WTC11 (cell line): Measurements from ENCODE around the gene RNF10. TPM values are rescaled to one million over a fixed set of nuclear protein-coding genes. Genes with fewer than 3 reads are reported as not detected.

Experiments used
- CREM ChIP-seq: sonication (generic); formaldehyde crosslinking; IDR thresholded peaks from 2 replicates; pipeline ENCODE4 v1.8.1; 2022; ENCODE audit warnings: mild to moderate bottlenecking, missing genetic modification reagents, moderate library complexity
- ETV6 ChIP-seq: sonication (generic); formaldehyde crosslinking; IDR thresholded peaks from 2 replicates; pipeline ENCODE4 v1.8.1; 2022; ENCODE audit warnings: mild to moderate bottlenecking, missing genetic modification reagents
- GABPB1 ChIP-seq: sonication (generic); formaldehyde crosslinking; IDR thresholded peaks from 2 replicates; pipeline ENCODE4 v1.8.1; 2023; ENCODE audit warnings: mild to moderate bottlenecking, missing genetic modification reagents
- KAT7 ChIP-seq: sonication (generic); formaldehyde crosslinking; IDR thresholded peaks from 2 replicates; pipeline ENCODE4 v1.8.1; 2023; ENCODE audit warnings: missing genetic modification reagents, mild to moderate bottlenecking, borderline replicate concordance
- NFE2L1 ChIP-seq: sonication (generic); formaldehyde crosslinking; IDR thresholded peaks from 2 replicates; pipeline ENCODE4 v1.8.1; 2023; ENCODE audit warnings: missing genetic modification reagents
- NR1H2 ChIP-seq: sonication (generic); formaldehyde crosslinking; IDR thresholded peaks from 2 replicates; pipeline ENCODE4 v1.9.0; 2021; ENCODE audit warnings: mild to moderate bottlenecking, moderate library complexity, missing genetic modification reagents
- NR2C2 ChIP-seq: sonication (generic); formaldehyde crosslinking; IDR thresholded peaks from 2 replicates; pipeline ENCODE4 v1.8.0; 2022; ENCODE audit warnings: mild to moderate bottlenecking, missing genetic modification reagents
- OVOL2 ChIP-seq: fragments of 250-450 bp; sonication (Bioruptor Pico); IDR thresholded peaks from 2 replicates; pipeline ENCODE4 v1.9.0; 2021; ENCODE audit warnings: mild to moderate bottlenecking, borderline replicate concordance
- SMAD3 ChIP-seq: sonication (generic); formaldehyde crosslinking; IDR thresholded peaks from 2 replicates; pipeline ENCODE4 v1.8.0; 2022; ENCODE audit warnings: missing genetic modification reagents, mild to moderate bottlenecking, borderline replicate concordance
- SMAD4 ChIP-seq: sonication (generic); formaldehyde crosslinking; IDR thresholded peaks from 2 replicates; pipeline ENCODE4 v1.8.0; 2022; ENCODE audit warnings: mild to moderate bottlenecking, missing genetic modification reagents
- SP1 ChIP-seq: sonication (generic); formaldehyde crosslinking; conservative IDR thresholded peaks from 2 replicates; pipeline ENCODE4 v1.8.1; 2022; ENCODE audit warnings: missing genetic modification reagents
- ZBTB21 ChIP-seq: sonication (generic); formaldehyde crosslinking; IDR thresholded peaks from 2 replicates; pipeline ENCODE4 v1.8.1; 2023; ENCODE audit warnings: mild to moderate bottlenecking, missing genetic modification reagents, borderline replicate concordance
- total RNA-seq: library from RNA; stranded (reverse); gene quantifications from 3 replicates; pipeline ENCODE4 v1.2.3, GENCODE V29; 2021
- TF ChIP-seq, protein P1 (sequence below): sonication (generic); formaldehyde crosslinking; IDR thresholded peaks from 2 replicates; pipeline ENCODE4 v1.8.0; 2023; ENCODE audit warnings: missing genetic modification reagents, mild to moderate bottlenecking, borderline replicate concordance
- TF ChIP-seq, protein P2 (sequence below): sonication (generic); formaldehyde crosslinking; IDR thresholded peaks from 2 replicates; pipeline ENCODE4 v1.8.1; 2023; ENCODE audit warnings: mild to moderate bottlenecking, missing genetic modification reagents, borderline replicate concordance
- TF ChIP-seq, protein P3 (sequence below): fragments of 250-450 bp; sonication (Bioruptor Pico); IDR thresholded peaks from 2 replicates; pipeline ENCODE4 v1.9.0; 2021; ENCODE audit warnings: mild to moderate bottlenecking, borderline replicate concordance
- TF ChIP-seq, protein P4 (sequence below): sonication (generic); formaldehyde crosslinking; conservative IDR thresholded peaks from 2 replicates; pipeline ENCODE4 v1.8.1; 2022; ENCODE audit warnings: mild to moderate bottlenecking, missing genetic modification reagents
- TF ChIP-seq, protein P5 (sequence below): sonication (generic); formaldehyde crosslinking; IDR thresholded peaks from 2 replicates; pipeline ENCODE4 v1.8.1; 2023; ENCODE audit warnings: mild to moderate bottlenecking, missing genetic modification reagents
- TF ChIP-seq, protein P6 (sequence below): sonication (generic); formaldehyde crosslinking; IDR thresholded peaks from 2 replicates; pipeline ENCODE4 v1.8.1; 2023; ENCODE audit warnings: mild to moderate bottlenecking, moderate library complexity, missing genetic modification reagents
- TF ChIP-seq, protein P7 (sequence below): sonication (generic); formaldehyde crosslinking; IDR thresholded peaks from 2 replicates; pipeline ENCODE4 v1.8.0; 2023; ENCODE audit warnings: missing genetic modification reagents
- TF ChIP-seq, protein P8 (sequence below): sonication (generic); formaldehyde crosslinking; IDR thresholded peaks from 2 replicates; pipeline ENCODE4 v1.8.0; 2022; ENCODE audit warnings: mild to moderate bottlenecking, missing genetic modification reagents

The RNF10 gene
- total RNA-seq, 1 experiment from 2014 or later, result 160 TPM

DNA sequence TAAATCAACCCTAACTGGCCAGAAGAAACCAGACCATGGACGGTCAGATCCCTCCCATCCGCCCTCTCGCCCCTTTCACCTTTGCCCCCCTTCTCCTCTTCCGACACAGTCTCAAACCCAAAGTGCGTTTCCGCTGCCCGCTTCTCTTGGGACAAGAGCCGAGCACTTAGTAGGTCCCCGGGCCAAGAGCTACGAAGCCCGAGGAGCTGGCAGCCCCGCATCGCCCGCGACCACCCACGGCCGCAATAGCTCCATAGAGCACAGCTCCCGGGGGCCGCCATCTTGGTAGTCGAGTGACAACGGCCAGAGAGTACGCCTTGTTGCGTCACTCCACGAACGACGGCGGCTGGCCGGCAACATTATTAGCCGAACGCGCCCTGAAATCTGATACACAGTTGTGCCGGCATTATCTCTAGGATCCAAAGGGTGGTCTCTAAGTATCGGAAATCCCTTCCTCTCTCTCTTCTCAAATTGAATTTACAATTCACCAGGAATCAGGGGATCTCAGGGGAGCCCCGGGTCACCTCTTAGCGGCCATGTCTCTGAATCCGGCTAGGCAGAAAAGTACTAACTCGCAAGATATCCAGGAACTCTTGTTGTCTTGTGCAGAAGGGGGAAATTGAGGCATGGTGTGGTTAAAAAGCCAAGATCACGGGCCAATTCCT lies 5.2 kb upstream of the RNF10 start, which contains the start of gene COQ5 (continued):
- TF ChIP-seq, protein P1, sequence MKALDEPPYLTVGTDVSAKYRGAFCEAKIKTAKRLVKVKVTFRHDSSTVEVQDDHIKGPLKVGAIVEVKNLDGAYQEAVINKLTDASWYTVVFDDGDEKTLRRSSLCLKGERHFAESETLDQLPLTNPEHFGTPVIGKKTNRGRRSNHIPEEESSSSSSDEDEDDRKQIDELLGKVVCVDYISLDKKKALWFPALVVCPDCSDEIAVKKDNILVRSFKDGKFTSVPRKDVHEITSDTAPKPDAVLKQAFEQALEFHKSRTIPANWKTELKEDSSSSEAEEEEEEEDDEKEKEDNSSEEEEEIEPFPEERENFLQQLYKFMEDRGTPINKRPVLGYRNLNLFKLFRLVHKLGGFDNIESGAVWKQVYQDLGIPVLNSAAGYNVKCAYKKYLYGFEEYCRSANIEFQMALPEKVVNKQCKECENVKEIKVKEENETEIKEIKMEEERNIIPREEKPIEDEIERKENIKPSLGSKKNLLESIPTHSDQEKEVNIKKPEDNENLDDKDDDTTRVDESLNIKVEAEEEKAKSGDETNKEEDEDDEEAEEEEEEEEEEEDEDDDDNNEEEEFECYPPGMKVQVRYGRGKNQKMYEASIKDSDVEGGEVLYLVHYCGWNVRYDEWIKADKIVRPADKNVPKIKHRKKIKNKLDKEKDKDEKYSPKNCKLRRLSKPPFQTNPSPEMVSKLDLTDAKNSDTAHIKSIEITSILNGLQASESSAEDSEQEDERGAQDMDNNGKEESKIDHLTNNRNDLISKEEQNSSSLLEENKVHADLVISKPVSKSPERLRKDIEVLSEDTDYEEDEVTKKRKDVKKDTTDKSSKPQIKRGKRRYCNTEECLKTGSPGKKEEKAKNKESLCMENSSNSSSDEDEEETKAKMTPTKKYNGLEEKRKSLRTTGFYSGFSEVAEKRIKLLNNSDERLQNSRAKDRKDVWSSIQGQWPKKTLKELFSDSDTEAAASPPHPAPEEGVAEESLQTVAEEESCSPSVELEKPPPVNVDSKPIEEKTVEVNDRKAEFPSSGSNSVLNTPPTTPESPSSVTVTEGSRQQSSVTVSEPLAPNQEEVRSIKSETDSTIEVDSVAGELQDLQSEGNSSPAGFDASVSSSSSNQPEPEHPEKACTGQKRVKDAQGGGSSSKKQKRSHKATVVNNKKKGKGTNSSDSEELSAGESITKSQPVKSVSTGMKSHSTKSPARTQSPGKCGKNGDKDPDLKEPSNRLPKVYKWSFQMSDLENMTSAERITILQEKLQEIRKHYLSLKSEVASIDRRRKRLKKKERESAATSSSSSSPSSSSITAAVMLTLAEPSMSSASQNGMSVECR, result peak; percentile 57; the same call in 1 of the 2 replicates
- TF ChIP-seq, protein P2, sequence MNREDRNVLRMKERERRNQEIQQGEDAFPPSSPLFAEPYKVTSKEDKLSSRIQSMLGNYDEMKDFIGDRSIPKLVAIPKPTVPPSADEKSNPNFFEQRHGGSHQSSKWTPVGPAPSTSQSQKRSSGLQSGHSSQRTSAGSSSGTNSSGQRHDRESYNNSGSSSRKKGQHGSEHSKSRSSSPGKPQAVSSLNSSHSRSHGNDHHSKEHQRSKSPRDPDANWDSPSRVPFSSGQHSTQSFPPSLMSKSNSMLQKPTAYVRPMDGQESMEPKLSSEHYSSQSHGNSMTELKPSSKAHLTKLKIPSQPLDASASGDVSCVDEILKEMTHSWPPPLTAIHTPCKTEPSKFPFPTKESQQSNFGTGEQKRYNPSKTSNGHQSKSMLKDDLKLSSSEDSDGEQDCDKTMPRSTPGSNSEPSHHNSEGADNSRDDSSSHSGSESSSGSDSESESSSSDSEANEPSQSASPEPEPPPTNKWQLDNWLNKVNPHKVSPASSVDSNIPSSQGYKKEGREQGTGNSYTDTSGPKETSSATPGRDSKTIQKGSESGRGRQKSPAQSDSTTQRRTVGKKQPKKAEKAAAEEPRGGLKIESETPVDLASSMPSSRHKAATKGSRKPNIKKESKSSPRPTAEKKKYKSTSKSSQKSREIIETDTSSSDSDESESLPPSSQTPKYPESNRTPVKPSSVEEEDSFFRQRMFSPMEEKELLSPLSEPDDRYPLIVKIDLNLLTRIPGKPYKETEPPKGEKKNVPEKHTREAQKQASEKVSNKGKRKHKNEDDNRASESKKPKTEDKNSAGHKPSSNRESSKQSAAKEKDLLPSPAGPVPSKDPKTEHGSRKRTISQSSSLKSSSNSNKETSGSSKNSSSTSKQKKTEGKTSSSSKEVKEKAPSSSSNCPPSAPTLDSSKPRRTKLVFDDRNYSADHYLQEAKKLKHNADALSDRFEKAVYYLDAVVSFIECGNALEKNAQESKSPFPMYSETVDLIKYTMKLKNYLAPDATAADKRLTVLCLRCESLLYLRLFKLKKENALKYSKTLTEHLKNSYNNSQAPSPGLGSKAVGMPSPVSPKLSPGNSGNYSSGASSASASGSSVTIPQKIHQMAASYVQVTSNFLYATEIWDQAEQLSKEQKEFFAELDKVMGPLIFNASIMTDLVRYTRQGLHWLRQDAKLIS, result no peak
- TF ChIP-seq SP1 (CRISPR knock-in tag) (peak; percentile 73), GABPB1 (CRISPR knock-in tag) (peak; percentile 96), CREM (CRISPR knock-in tag) (peak; percentile 89), SMAD3 (CRISPR knock-in tag) (peak; percentile 58; the same call in 1 of the 2 replicates), NR2C2 (CRISPR knock-in tag) (0 out of 2 replicates have a peak, but pooled peaks have one; percentile 31), ZBTB21 (CRISPR knock-in tag) (peak; percentile 85; the same call in 1 of the 2 replicates), NFE2L1 (no peak), OVOL2 (CRISPR knock-in tag) (no peak), SMAD4 (no peak), NR1H2 (CRISPR knock-in tag) (no peak), ETV6 (CRISPR knock-in tag) (peak; percentile 63), KAT7 (CRISPR knock-in tag) (0 out of 2 replicates have a peak, but pooled peaks have one; percentile 43)
- TF ChIP-seq, protein P3, sequence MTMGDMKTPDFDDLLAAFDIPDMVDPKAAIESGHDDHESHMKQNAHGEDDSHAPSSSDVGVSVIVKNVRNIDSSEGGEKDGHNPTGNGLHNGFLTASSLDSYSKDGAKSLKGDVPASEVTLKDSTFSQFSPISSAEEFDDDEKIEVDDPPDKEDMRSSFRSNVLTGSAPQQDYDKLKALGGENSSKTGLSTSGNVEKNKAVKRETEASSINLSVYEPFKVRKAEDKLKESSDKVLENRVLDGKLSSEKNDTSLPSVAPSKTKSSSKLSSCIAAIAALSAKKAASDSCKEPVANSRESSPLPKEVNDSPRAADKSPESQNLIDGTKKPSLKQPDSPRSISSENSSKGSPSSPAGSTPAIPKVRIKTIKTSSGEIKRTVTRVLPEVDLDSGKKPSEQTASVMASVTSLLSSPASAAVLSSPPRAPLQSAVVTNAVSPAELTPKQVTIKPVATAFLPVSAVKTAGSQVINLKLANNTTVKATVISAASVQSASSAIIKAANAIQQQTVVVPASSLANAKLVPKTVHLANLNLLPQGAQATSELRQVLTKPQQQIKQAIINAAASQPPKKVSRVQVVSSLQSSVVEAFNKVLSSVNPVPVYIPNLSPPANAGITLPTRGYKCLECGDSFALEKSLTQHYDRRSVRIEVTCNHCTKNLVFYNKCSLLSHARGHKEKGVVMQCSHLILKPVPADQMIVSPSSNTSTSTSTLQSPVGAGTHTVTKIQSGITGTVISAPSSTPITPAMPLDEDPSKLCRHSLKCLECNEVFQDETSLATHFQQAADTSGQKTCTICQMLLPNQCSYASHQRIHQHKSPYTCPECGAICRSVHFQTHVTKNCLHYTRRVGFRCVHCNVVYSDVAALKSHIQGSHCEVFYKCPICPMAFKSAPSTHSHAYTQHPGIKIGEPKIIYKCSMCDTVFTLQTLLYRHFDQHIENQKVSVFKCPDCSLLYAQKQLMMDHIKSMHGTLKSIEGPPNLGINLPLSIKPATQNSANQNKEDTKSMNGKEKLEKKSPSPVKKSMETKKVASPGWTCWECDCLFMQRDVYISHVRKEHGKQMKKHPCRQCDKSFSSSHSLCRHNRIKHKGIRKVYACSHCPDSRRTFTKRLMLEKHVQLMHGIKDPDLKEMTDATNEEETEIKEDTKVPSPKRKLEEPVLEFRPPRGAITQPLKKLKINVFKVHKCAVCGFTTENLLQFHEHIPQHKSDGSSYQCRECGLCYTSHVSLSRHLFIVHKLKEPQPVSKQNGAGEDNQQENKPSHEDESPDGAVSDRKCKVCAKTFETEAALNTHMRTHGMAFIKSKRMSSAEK (CRISPR knock-in tag), result no peak
- TF ChIP-seq, protein P4, sequence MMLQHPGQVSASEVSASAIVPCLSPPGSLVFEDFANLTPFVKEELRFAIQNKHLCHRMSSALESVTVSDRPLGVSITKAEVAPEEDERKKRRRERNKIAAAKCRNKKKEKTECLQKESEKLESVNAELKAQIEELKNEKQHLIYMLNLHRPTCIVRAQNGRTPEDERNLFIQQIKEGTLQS, result peak; percentile 83
- TF ChIP-seq, protein P5, sequence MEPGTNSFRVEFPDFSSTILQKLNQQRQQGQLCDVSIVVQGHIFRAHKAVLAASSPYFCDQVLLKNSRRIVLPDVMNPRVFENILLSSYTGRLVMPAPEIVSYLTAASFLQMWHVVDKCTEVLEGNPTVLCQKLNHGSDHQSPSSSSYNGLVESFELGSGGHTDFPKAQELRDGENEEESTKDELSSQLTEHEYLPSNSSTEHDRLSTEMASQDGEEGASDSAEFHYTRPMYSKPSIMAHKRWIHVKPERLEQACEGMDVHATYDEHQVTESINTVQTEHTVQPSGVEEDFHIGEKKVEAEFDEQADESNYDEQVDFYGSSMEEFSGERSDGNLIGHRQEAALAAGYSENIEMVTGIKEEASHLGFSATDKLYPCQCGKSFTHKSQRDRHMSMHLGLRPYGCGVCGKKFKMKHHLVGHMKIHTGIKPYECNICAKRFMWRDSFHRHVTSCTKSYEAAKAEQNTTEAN (CRISPR knock-in tag), result 0 out of 2 replicates have a peak, but pooled peaks have one; percentile 17
- TF ChIP-seq, protein P6, sequence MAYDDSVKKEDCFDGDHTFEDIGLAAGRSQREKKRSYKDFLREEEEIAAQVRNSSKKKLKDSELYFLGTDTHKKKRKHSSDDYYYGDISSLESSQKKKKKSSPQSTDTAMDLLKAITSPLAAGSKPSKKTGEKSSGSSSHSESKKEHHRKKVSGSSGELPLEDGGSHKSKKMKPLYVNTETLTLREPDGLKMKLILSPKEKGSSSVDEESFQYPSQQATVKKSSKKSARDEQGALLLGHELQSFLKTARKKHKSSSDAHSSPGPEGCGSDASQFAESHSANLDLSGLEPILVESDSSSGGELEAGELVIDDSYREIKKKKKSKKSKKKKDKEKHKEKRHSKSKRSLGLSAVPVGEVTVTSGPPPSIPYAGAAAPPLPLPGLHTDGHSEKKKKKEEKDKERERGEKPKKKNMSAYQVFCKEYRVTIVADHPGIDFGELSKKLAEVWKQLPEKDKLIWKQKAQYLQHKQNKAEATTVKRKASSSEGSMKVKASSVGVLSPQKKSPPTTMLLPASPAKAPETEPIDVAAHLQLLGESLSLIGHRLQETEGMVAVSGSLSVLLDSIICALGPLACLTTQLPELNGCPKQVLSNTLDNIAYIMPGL (CRISPR knock-in tag), result peak; percentile 71; the same call in 1 of the 2 replicates
- TF ChIP-seq, protein P7, sequence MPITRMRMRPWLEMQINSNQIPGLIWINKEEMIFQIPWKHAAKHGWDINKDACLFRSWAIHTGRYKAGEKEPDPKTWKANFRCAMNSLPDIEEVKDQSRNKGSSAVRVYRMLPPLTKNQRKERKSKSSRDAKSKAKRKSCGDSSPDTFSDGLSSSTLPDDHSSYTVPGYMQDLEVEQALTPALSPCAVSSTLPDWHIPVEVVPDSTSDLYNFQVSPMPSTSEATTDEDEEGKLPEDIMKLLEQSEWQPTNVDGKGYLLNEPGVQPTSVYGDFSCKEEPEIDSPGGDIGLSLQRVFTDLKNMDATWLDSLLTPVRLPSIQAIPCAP (CRISPR knock-in tag), result no peak
- TF ChIP-seq, protein P8, sequence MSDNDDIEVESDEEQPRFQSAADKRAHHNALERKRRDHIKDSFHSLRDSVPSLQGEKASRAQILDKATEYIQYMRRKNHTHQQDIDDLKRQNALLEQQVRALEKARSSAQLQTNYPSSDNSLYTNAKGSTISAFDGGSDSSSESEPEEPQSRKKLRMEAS, result peak; percentile 60; the same call in 1 of the 2 replicates
